ENCODE measurements around the gene KCNQ1.

- TF ChIP-seq CTCF (IDR thresholded peaks at IDR 0.05 in 2 of 3, conservative IDR thresholded peaks at IDR 0.05 in 1 of 3; ENCODE audit: borderline replicate concordance in 1 of 3, insufficient read depth in 1 of 3, low read depth in 2 of 3, low read length in 2 of 3) (no peak), POLR2AphosphoS5 (IDR thresholded peaks at IDR 0.05; ENCODE audit: low read depth, low read length) (no peak), ZBTB33 (IDR thresholded peaks at IDR 0.05; ENCODE audit: extremely low read depth, insufficient replicate concordance, low read length) (no peak), EGR1 (IDR thresholded peaks at IDR 0.05; ENCODE audit: low read depth) (no peak), SRF (IDR thresholded peaks at IDR 0.05; ENCODE audit: low read depth) (no peak)
Measured at GRCh38 chr11:2681408-2682145, 236.8 kb downstream of the KCNQ1 start.
